Transverse colon (tissue), 4 donors: ENCODE results near the gene MAST4. TPM values are rescaled to one million over a fixed set of nuclear protein-coding genes. Genes with fewer than 3 reads are reported as not detected.

Experiments
- DNase-seq: peaks from one replicate; pipeline ENCODE4 v3.0.0-alpha.2; 2019
- H3K27ac ChIP-seq, 4 donors: fragments of 200-600 bp; sonication (generic); 2 replicates each; pipeline ENCODE4 v1.5.1; 2016 to 2018; ENCODE audit warnings: inconsistent platforms in 4 of 4
- H3K27me3 ChIP-seq: fragments of 200-600 bp; sonication (generic); 2 replicates; pipeline ENCODE4 v1.5.1; 2017; ENCODE audit warnings: inconsistent platforms
- H3K36me3 ChIP-seq, 4 donors: fragments of 200-600 bp; sonication (generic); 2 replicates each; pipeline ENCODE4 v1.5.1; 2017 to 2019; ENCODE audit warnings: inconsistent platforms in 4 of 4
- H3K4me1 ChIP-seq, 4 donors: fragments of 200-600 bp; sonication (generic); 2 replicates each; pipeline ENCODE4 v1.5.1; 2017 to 2020; ENCODE audit warnings: inconsistent platforms in 4 of 4
- H3K4me3 ChIP-seq, 4 donors: fragments of 200-600 bp; sonication (generic); 1 replicate in 1 of 4; 2 replicates in 3 of 4; pipeline versions ENCODE4 v1.5.1 to v1.6.1; 2017 to 2019; ENCODE audit warnings: inconsistent platforms in 4 of 4
- H3K9me3 ChIP-seq, 2 donors: fragments of 200-600 bp; sonication (generic); 2 replicates each; pipeline ENCODE4 v1.5.1; 2017 to 2019; ENCODE audit warnings: inconsistent platforms in 2 of 2
- CTCF ChIP-seq, 5 experiments: fragments of 200-600 bp in 3 of 5; fragments of 450-650 bp in 2 of 5; sonication (generic) in 3 of 5; IDR thresholded peaks; 1 replicate in 2 of 5; 2 replicates in 3 of 5; pipeline ENCODE4 v1.5.1; 2016 to 2017; ENCODE audit warnings: antibody characterized with exemption in 5 of 5, inconsistent platforms in 3 of 5, mild to moderate bottlenecking in 2 of 5, moderate library complexity in 1 of 5
- EP300 ChIP-seq: sonication (generic); formaldehyde crosslinking; IDR thresholded peaks from one replicate; pipeline ENCODE4 v1.6.1; 2017; ENCODE audit warnings: antibody characterized with exemption, low read depth
- POLR2A ChIP-seq: fragments of 450-650 bp; IDR thresholded peaks from one replicate; pipeline ENCODE4 v1.6.1; 2016; ENCODE audit warnings: antibody characterized with exemption, mild to moderate bottlenecking, moderate library complexity
- POLR2AphosphoS5 ChIP-seq, 3 donors: sonication (generic); formaldehyde crosslinking; IDR thresholded peaks; one replicate each; pipeline ENCODE4 v1.6.1; 2016; ENCODE audit warnings: antibody characterized with exemption in 3 of 3
- WGBS, 2 donors: methylation state at CpG; one replicate each; pipeline ENCODE4 v1.1.5; 2018; ENCODE audit warnings: low coverage in 1 of 2; 5-methylcytosine and 5-hydroxymethylcytosine counted together
- in situ Hi-C, 4 donors: fragments of 200-750 bp; cut with MboI; loops; one replicate each; pipeline versions ENCODE4 v1.15.0 to v1.15.1; 2017; ENCODE audit warnings: low sequenced_read_pairs in 3 of 4, low pct_ligation_motif_present in 1 of 4, low pct_unique_long_range_greater_than_20kb in 1 of 4
- intact Hi-C: fragments of 100-400 bp; cut with DNase I; formaldehyde crosslinking; loops from one replicate; pipeline ENCODE4 v1.15.1; 2023; ENCODE audit warnings: low total_unique reads
- total RNA-seq, 4 donors: library from RNA; depleted of rRNA; stranded (reverse); fragments of >200 nt; gene quantifications; one replicate each; pipeline ENCODE4 v1.1.0, GENCODE V29; 2016

The MAST4 gene
- total RNA-seq, 4 donors from 2014 or later, result 20.3 to 46.8 (median 35.4) TPM

DNA sequence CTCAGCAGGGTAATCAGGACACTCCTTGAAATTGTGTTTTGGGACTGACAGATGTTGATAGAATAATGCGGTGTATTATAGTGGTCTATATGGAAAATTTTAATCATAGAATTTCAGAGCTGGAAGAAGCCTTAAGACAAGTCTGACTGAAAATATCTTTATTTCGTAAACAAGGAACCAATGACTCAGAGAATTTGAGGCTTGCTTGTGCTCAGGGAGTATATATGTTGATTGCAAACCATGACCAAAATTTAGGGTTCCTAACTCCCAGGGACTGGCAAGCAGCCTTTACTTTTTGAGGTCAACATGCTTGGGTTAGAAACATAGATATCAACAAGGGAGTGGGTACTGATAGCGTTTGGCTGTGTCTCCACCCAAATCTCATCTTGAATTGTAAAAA is 313.2 kb downstream of the MAST4 start:
- no peak for DNase-seq
- in situ Hi-C loops (no loop called here), intact Hi-C loops (no loop called here)
- Histone ChIP-seq H3K4me1 (peaks cover 0 to under 1% (median 0%) of the 10 kb centered on the region in 4 donors), H3K4me3 (no peak overlapping the region), H3K36me3 (no peaks in the 10 kb centered on the region), H3K27me3 (no peaks in the 10 kb centered on the region), H3K27ac (no peak overlapping the region), H3K9me3 (no peaks in the 10 kb centered on the region)
- WGBS, 2 donors, result 85 to 91% methylated on average over 3 of the region's 3 CpGs
- no peak for TF ChIP-seq POLR2A
- TF ChIP-seq EP300, result no peak
- TF ChIP-seq CTCF (IDR thresholded peaks at IDR 0.05), result no peak
- no peak for TF ChIP-seq POLR2AphosphoS5 (IDR thresholded peaks at IDR 0.05)

- intact Hi-C loops (no loop called here), in situ Hi-C loops (no loop called here)
- no peak overlapping the region for H3K4me3 ChIP-seq
- H3K27me3 ChIP-seq, result no peaks in the 10 kb centered on the region
- TF ChIP-seq POLR2A, result no peak
- no peak for TF ChIP-seq EP300
- no peak for TF ChIP-seq POLR2AphosphoS5 (IDR thresholded peaks at IDR 0.05)
- TF ChIP-seq CTCF (IDR thresholded peaks at IDR 0.05), result no peak
- no peaks in the 10 kb centered on the region for H3K9me3 ChIP-seq
- no peaks in the 10 kb centered on the region for H3K4me1 ChIP-seq
- DNase-seq, result no peak
- H3K36me3 ChIP-seq, result no peaks in the 10 kb centered on the region
- no peak overlapping the region for H3K27ac ChIP-seq
These were observed 316.6 kb downstream of the MAST4 start for GRCh38 chr5:66912787-66913186.

DNA sequence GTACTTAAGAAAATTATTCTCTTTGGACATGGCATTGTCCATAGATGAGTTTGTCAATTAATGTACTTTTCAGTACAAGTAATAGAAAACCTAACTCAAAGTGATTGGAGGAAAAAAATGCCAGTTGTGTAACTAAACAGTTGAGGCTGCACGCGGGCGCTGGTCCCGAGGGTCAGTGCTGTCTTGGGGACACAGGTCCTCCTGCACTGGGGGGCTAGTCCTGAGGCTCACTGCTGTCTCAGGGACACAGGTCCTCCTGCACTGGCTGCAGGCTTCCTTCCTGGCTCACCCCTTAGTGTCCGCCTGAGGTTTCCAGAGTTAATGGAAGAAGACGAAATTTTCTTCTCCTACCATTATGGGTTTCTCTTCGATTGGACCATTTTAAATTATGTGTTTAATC is 319.3 kb downstream of the MAST4 start:
- no peaks in the 10 kb centered on the region for H3K36me3 ChIP-seq
- 87 to 93% methylated on average over 4 to 7 of the region's 7 CpGs for WGBS, 2 donors
- intact Hi-C loops (no loop called here), in situ Hi-C loops (no loop called here)
- H3K9me3 ChIP-seq, result no peaks in the 10 kb centered on the region
- no peak overlapping the region for H3K27ac ChIP-seq
- no peak for DNase-seq
- H3K4me3 ChIP-seq, result no peak overlapping the region
- H3K4me1 ChIP-seq, result no peaks in the 10 kb centered on the region
- TF ChIP-seq POLR2A (no peak), CTCF (IDR thresholded peaks at IDR 0.05) (no peak), EP300 (no peak), POLR2AphosphoS5 (IDR thresholded peaks at IDR 0.05) (no peak)
- no peaks in the 10 kb centered on the region for H3K27me3 ChIP-seq

DNA sequence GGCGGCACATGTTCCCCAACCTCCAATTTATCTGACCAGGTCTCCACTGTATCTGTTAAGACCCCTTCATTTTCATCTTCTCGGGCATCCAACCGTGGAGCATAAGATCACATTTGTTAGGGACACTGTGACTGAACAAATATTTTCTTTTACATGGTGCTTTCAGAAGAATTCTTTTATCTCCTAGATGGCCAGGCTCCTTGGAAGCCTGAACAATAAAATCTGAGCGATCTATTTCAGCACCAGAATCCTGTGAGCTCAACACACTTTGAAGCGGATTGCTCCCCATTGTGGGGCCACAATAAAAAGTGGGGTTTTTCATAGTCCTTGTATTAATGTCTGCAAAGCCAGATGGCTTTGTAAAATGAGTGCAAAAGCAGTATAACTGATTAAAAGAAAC is 326.7 kb downstream of the MAST4 start:
- TF ChIP-seq EP300 (no peak), CTCF (IDR thresholded peaks at IDR 0.05) (no peak), POLR2AphosphoS5 (IDR thresholded peaks at IDR 0.05) (no peak), POLR2A (no peak)
- Histone ChIP-seq H3K27me3 (no peaks in the 10 kb centered on the region), H3K9me3 (no peaks in the 10 kb centered on the region), H3K4me3 (no peak overlapping the region), H3K4me1 (no peaks in the 10 kb centered on the region), H3K27ac (no peak overlapping the region), H3K36me3 (no peaks in the 10 kb centered on the region)
- no peak for DNase-seq
- in situ Hi-C loops (no loop called here), intact Hi-C loops (no loop called here)
- 70 to 89% methylated on average over 2 to 5 of the region's 5 CpGs for WGBS, 2 donors
